SK-N-MC (cell line): ENCODE results near the gene CARD19.

Source experiments
- DNase-seq: peaks from one replicate; pipeline ENCODE4 v3.0.0-alpha.2; 2011; ENCODE audit warnings: low read depth, low spot score
- H3K27ac ChIP-seq: fragments of 200-600 bp; sonication (generic); 2 replicates; pipeline ENCODE4 v1.5.1; 2016; ENCODE audit warnings: mixed run types
- H3K36me3 ChIP-seq: fragments of 200-600 bp; sonication (generic); 2 replicates; pipeline ENCODE4 v1.6.1; 2017; ENCODE audit warnings: antibody characterized with exemption, low read length, mixed read lengths; ENCODE audit not compliant: insufficient read depth
- H3K4me3 ChIP-seq: fragments of 200-600 bp; sonication (generic); 2 replicates; pipeline ENCODE4 v1.5.1; 2016
- H3K9ac ChIP-seq: fragments of 200-600 bp; sonication (generic); 2 replicates; pipeline ENCODE4 v1.8.0; 2017; ENCODE audit warnings: mixed run types, mixed read lengths; ENCODE audit not compliant: insufficient read length
- H3K9me3 ChIP-seq: fragments of 200-600 bp; sonication (generic); 2 replicates; pipeline ENCODE4 v1.6.1; 2017; ENCODE audit warnings: low read depth, mild to moderate bottlenecking, antibody characterized with exemption, low read length, moderate library complexity, mixed read lengths
- EZH2 ChIP-seq: fragments of 200-600 bp; sonication (generic); IDR thresholded peaks from one replicate; pipeline ENCODE4 v1.6.1; 2017; ENCODE audit warnings: antibody characterized with exemption
- FOXP2 ChIP-seq: optimal IDR thresholded peaks from 2 replicates; pipeline ENCODE3; 2011; ENCODE audit warnings: mild to moderate bottlenecking, moderate library complexity; ENCODE audit not compliant: insufficient read depth; ENCODE audit errors: extremely low read length, control extremely low read depth
- POLR2AphosphoS5 ChIP-seq: IDR thresholded peaks from 2 replicates; pipeline ENCODE4 v1.6.1; 2012; ENCODE audit warnings: mild to moderate bottlenecking, low read depth, low read length, borderline replicate concordance

The CARD19 gene

DNA sequence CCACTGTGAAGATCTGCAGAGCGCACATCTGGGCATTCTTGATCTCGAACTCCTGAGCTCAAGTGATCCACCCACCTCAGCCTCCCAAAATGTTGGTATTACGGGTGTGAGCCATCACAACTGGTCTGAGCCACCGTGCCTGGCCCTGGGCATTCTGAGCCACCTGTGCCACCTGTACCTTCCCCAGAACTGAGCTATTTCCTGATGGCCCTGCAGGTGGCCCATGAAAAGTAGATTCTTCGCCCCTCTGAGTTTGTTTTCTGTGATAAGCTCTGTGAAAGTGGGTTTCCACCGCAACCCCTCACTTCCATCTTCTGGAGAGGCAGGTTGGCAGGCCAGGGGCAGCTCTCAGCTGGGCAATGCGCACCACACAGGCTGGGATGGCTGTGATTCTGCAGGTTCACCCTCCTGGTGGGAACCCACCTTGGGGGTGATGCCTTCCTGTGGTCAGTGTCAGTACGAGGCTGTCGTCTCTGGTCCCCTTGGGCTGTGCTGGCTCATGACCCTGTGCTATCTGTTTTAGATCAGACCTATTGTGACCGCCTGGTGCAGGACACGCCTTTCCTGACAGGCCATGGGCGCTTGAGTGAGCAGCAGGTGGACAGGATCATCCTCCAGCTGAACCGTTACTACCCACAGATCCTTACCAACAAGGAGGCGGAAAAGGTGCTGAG, 11.3 kb downstream of the CARD19 start:
- H3K9me3 ChIP-seq, result peaks cover 1% of the 10 kb centered on the region; the same call in 1 of the 2 replicates
- no peak overlapping the region for H3K9ac ChIP-seq
- no peak overlapping the region for H3K4me3 ChIP-seq
- no peak overlapping the region for H3K27ac ChIP-seq
- TF ChIP-seq POLR2AphosphoS5, result no peak
- no peak for TF ChIP-seq FOXP2
- TF ChIP-seq EZH2, result no peak
- no peak for DNase-seq
- no peaks in the 10 kb centered on the region for H3K36me3 ChIP-seq

DNA sequence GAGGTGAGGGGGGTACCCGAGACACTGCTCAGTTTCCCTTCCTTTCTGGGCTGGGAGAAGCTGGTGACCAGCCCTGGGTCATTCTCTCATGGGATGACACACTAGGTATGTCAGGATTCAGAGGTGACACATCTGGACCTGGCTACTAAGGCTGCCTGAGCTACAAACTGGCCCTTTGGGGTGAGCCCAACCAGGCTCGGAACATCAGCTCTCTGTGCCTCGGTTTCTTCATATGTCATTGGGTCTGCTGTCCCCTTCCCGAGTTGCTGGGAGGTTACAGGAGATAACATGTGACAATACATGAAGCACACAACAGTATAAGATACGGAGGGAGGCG, 11.8 kb downstream of the CARD19 start:
- Histone ChIP-seq H3K4me3 (no peak overlapping the region), H3K9ac (no peak overlapping the region), H3K9me3 (no peaks in the 10 kb centered on the region), H3K27ac (no peak overlapping the region), H3K36me3 (no peaks in the 10 kb centered on the region)
- TF ChIP-seq POLR2AphosphoS5, result no peak
- no peak for TF ChIP-seq EZH2
- TF ChIP-seq FOXP2, result no peak
- DNase-seq, result no peak

DNA sequence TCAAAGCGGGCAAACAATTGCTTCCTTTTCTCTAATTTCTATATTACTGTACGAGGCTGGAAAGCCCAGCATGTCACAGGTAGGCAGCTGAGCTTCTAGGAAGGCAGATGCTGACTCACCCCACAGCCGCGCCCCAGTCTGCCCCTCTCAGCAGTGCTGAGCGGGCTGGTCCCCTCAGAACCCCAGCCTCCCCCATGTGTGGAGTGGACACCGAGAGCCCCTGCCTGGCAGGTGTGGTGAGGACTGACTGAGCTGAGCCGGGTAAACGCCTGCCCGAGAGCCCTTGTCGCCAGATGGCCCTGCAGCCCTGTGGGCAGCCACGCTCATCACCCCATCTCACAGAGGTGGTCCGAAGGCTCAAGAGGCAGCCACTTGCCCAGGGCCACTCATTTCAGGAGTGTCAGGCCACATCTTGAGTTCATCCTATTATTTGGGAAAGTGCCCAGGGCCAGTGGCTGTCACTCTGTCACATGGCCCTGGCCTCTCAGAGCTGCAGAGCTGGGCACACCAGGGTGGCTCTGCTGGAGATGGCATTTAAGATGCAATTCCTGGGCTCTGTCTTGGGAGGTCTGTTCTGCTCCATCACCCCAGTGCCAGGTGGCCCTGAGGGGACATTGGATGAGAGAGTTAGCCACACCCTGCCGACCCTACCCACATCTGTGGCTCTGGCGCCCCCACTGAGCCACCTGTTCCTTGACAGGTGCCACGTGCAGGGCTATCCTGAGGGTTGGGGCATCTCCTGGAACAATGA, 12.4 kb downstream of the CARD19 start:
- no peak overlapping the region for H3K4me3 ChIP-seq
- DNase-seq, result no peak
- no peak overlapping the region for H3K27ac ChIP-seq
- no peak overlapping the region for H3K9ac ChIP-seq
- no peak for TF ChIP-seq POLR2AphosphoS5
- no peak for TF ChIP-seq FOXP2
- TF ChIP-seq EZH2, result no peak
- no peaks in the 10 kb centered on the region for H3K9me3 ChIP-seq
- no peaks in the 10 kb centered on the region for H3K36me3 ChIP-seq

- no peaks in the 10 kb centered on the region for H3K9me3 ChIP-seq
- no peak overlapping the region for H3K9ac ChIP-seq
- no peaks in the 10 kb centered on the region for H3K36me3 ChIP-seq
- TF ChIP-seq FOXP2 (no peak), POLR2AphosphoS5 (no peak), EZH2 (no peak)
- no peak overlapping the region for H3K4me3 ChIP-seq
- no peak overlapping the region for H3K27ac ChIP-seq
- no peak for DNase-seq
These were observed 14.4 kb downstream of the CARD19 start for GRCh38 chr9:93110311-93110855.

GRCh38 chr9:93111001-93111370, 15.0 kb downstream of the CARD19 start:
- no peak overlapping the region for H3K9ac ChIP-seq
- no peak for TF ChIP-seq FOXP2
- TF ChIP-seq EZH2, result no peak
- no peak for TF ChIP-seq POLR2AphosphoS5
- DNase-seq, result no peak
- H3K36me3 ChIP-seq, result no peaks in the 10 kb centered on the region
- no peak overlapping the region for H3K4me3 ChIP-seq
- H3K9me3 ChIP-seq, result no peaks in the 10 kb centered on the region
- H3K27ac ChIP-seq, result no peak overlapping the region

DNA sequence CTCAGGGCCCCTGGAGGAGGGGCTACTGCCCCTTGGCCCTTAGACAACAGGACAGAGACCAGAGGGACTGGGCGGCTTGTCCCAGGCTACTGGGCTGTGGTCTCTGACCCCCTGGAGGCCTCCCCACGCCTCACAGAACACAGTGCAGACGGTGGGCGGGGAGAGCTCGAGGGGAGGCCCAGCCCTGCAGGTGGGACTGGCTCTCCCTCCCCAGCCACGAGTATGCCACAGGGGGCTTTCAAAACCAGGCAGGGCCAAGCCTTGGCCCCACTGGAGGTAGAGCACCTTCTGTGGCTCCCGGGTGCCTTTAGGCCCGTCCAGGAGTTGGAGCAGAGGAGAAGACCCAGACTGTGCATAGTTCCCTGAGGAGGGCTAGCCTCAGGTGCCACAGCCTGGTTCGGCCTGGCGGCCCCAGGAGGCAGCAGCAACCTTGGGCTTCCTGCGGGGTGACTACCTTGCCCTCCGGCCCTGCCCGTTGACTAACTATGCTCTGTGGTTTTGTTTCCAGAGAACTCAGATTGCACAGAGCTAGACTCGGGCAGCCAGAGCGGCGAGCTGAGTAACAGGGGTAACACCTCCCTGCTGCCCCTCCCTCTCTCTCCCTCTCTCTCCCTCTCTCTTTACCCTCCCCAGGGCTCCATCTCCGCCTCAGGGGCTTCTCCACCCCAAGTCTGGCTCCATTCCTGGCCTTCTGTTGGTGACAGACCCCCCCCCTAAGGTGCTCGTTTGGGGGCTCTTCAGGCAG, 15.5 kb downstream of the CARD19 start:
- Histone ChIP-seq H3K9ac (no peak overlapping the region), H3K27ac (no peak overlapping the region), H3K36me3 (no peaks in the 10 kb centered on the region), H3K4me3 (no peak overlapping the region), H3K9me3 (no peaks in the 10 kb centered on the region)
- no peak for DNase-seq
- TF ChIP-seq POLR2AphosphoS5 (no peak), FOXP2 (no peak), EZH2 (no peak)

- no peak overlapping the region for H3K27ac ChIP-seq
- no peak overlapping the region for H3K4me3 ChIP-seq
- DNase-seq, result no peak
- no peak overlapping the region for H3K9ac ChIP-seq
- no peaks in the 10 kb centered on the region for H3K36me3 ChIP-seq
- TF ChIP-seq EZH2 (no peak), POLR2AphosphoS5 (no peak), FOXP2 (no peak)
- H3K9me3 ChIP-seq, result no peaks in the 10 kb centered on the region
These were observed 16.3 kb downstream of the CARD19 start for GRCh38 chr9:93112116-93112863.
